ENCODE data around the gene CBFA2T3.

CBFA2T3 gene

DNA sequence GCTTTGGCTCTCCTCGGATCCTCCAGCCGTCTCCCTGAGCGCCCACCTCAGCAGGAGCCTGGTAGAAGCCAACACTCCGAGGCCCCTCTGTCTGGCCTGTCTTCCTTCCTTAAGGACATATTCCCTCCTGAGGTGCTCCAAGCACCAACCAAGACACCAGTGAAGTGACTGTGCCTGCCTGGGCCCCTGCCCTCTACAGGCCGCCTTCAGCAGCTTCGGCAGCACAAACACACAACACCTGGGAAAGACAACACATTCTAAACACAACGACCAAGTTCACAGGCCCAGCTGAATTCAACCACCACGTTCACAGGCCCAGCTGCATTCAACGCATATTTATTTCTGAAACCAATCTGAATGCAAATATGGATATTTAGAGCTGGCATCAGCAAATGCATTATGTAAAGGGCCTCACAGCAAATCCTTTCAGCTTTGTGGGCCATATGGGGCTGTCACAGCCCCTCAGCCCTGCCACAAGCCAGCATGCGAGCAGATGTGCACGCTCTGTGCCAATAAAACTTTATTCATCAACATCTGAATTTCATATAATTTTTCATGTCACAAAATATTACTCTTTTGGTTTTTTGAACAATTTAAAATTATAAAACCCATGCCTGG, 132.5 kb downstream of the CBFA2T3 start:
- DNase-seq (ENCODE audit: low read depth): no peak
- TF ChIP-seq, protein P1, sequence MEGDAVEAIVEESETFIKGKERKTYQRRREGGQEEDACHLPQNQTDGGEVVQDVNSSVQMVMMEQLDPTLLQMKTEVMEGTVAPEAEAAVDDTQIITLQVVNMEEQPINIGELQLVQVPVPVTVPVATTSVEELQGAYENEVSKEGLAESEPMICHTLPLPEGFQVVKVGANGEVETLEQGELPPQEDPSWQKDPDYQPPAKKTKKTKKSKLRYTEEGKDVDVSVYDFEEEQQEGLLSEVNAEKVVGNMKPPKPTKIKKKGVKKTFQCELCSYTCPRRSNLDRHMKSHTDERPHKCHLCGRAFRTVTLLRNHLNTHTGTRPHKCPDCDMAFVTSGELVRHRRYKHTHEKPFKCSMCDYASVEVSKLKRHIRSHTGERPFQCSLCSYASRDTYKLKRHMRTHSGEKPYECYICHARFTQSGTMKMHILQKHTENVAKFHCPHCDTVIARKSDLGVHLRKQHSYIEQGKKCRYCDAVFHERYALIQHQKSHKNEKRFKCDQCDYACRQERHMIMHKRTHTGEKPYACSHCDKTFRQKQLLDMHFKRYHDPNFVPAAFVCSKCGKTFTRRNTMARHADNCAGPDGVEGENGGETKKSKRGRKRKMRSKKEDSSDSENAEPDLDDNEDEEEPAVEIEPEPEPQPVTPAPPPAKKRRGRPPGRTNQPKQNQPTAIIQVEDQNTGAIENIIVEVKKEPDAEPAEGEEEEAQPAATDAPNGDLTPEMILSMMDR (IDR thresholded peaks at IDR 0.05; ENCODE audit: control insufficient read depth, insufficient read depth, low read depth, low read length, missing control alignments): no peak
- no peak overlapping the region for H3K4me3 ChIP-seq (ENCODE audit: control insufficient read depth, low read depth, low read length)

DNA sequence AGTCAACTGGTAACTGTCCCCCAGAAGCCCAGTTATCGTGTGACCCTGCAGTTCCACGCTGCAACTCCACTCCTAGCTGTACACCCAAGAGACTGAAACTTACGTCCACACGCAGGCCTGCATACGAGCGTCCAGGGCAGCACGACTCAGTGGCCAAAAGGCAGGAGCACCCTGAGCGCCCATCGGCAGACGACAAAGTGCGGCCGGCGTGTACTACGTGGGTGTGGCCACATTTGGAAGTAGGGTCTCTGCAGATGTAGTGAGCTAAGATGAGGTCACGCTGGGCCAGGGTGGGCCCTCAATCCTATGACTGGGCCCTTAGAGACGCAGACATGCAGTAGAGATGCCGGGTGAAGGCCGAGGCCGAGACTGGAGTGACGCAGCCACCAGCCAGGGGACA, 133.8 kb downstream of the CBFA2T3 start:
- DNase-seq (ENCODE audit: low read depth): no peak
- H3K4me3 ChIP-seq (ENCODE audit: control insufficient read depth, low read depth, low read length): no peak overlapping the region
- TF ChIP-seq, protein P1 (IDR thresholded peaks at IDR 0.05; ENCODE audit: control insufficient read depth, insufficient read depth, low read depth, low read length, missing control alignments): no peak

DNA sequence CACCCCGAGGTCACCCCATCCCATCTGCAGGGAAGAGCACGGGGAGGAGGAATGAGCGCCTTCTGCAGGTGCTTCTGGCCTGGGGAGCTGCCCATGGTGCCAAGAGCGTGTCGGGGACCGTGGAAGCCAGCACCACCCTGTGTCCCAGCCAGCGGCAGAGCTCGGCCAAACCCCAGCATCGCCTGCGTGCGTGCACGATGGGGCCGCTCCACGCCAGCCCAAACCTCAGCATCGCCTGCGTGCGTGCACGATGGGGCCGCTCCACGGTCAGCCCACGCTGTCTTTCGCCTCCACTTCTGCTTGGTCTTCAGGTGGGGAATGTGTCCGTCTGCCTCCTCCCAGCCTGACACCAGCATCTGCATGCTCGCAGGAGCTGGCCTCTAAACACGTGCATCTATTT, 134.2 kb downstream of the CBFA2T3 start:
- H3K4me3 ChIP-seq (ENCODE audit: control insufficient read depth, low read depth, low read length): no peak overlapping the region
- DNase-seq (ENCODE audit: low read depth): no peak
- TF ChIP-seq, protein P1 (IDR thresholded peaks at IDR 0.05; ENCODE audit: control insufficient read depth, insufficient read depth, low read depth, low read length, missing control alignments): no peak

DNA sequence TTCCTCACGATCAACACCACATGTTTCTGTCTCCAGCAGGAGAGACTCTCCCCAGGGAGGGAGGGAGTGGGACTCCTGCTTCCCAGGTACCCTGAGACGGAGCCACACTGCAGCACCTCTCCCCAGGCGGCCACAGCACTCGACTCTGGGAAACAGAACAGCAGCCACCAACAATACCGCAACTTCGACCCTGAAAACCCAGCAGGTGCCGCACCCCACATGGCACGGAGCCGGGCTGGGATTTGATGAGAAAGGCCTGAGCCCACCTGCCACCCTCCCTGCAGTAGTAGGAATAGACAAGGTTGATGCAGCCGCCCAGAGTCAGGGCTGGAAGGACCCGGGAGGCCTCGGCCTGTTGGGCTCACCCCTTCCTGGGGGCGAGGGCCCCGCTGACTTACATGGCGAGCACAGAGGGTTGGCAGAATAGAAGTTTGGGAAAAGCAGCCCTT, 134.7 kb downstream of the CBFA2T3 start:
- TF ChIP-seq, protein P1 (IDR thresholded peaks at IDR 0.05; ENCODE audit: control insufficient read depth, insufficient read depth, low read depth, low read length, missing control alignments): no peak
- no peak overlapping the region for H3K4me3 ChIP-seq (ENCODE audit: control insufficient read depth, low read depth, low read length)
- DNase-seq (ENCODE audit: low read depth): no peak

DNA sequence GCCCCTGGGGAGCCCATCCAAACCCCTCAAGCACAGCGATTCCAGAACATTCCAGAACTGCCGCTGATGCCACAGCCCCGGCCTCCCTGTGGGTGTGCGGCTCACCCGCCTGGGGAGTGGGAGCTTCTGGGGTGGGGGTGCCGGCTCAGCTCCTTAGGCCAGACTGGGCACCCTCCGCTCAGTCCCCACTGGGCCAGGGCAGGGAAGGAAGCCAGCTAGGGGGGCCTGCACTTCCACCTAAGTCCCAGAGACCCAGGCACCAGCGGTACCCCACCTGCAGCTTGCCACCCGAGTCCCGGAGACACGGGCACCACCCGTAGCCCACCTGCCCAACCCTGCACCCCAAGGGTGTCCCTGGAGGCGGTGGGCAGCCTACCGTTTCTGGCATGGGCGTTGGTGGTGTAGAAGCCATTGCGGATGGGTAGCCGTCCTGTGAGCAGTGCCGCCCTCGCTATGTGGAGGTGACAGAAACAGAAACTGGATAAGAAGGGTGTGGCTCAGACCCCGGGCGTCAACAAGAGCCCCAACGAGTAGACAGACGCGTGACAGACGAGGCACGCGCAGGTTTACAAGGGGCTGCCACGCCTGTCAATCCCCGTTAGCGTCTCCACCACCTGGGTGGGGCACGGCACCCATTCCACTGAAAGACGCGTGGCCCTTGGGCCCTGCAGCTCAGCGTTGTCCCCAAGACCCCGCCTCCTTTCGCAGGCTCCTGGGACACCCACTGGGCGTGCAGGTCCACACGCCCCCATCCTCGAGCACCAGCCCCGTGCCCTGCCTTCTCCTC, 135.3 kb downstream of the CBFA2T3 start:
- DNase-seq (ENCODE audit: low read depth): no peak
- TF ChIP-seq, protein P1 (IDR thresholded peaks at IDR 0.05; ENCODE audit: control insufficient read depth, insufficient read depth, low read depth, low read length, missing control alignments): no peak
- no peak overlapping the region for H3K4me3 ChIP-seq (ENCODE audit: control insufficient read depth, low read depth, low read length)

DNA sequence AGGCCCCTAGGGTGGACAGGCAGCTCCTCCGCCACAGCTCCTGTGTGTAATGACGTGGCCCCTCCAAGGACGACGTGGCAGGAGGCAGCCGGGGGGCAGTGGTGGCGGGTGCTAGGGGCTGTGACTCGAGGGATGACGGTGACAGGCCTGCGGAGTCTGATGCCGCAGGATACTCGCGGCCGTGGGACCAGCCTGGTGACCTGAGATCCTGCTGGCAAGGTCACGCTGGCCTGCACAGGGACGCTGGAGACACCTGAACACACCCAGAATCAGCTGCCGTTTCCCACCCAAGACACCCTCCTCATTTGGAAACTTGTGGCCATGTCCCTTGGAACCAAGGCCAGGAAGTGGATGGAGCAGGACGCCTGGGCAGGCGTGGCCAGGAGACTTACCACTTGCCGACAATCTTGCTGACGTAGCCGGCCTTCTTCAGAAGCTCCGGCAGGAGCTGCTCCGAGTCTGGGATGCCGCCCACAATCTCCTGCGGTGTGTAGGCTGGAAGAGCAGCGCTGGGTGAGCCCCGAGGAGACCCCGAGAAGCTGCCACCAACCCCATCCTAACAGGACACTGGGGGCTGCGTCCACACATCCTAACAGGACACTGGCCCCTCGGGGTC, 136.3 kb downstream of the CBFA2T3 start:
- TF ChIP-seq, protein P1 (IDR thresholded peaks at IDR 0.05; ENCODE audit: control insufficient read depth, insufficient read depth, low read depth, low read length, missing control alignments): no peak
- no peak for DNase-seq (ENCODE audit: low read depth)
- H3K4me3 ChIP-seq (ENCODE audit: control insufficient read depth, low read depth, low read length): no peak overlapping the region
